ENCODE data around the gene CRHBP. TPM values are rescaled to one million over a fixed set of nuclear protein-coding genes. Genes with fewer than 3 reads are reported as not detected.
"Not testable (repeated sequence)": the region's sequence is repeated elsewhere in the genome, so short reads cannot be mapped to it uniquely, and the experiment has no call there.

CRHBP gene
- total and polyA plus RNA-seq, 4 experiments from 2014 or later = not detected

DNA sequence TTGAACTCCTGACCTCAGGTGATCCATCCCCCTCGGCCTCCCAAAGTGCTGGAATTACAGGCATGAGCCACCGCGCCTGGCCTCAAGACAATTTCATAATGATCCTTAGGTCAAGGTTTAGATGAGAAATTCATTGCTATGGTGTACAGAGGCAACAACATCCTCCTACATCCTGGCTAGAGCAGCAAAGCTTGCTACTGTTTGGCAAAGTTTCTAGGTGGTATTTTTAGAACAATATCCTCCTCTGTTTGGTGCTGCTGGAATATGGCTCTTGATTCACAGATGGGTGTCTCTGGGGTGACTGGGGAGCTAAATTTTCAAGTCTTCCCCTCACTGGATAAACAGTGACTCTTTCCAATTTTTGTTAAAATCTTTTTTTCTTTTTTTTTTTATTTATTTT, 30.6 kb downstream of the CRHBP start:
- Histone ChIP-seq H3K36me3 (ENCODE audit: insufficient read depth, low read length) (no peaks in the 10 kb centered on the region), H3K9me3 (ENCODE audit: control insufficient read depth in 1 of 2, low read length in 2 of 2) (no peaks in the 10 kb centered on the region), H3K4me3 (ENCODE audit: low read length in 2 of 2) (no peak overlapping the region), H3K27ac (ENCODE audit: low read depth, low read length) (no peak overlapping the region), H3K4me1 (ENCODE audit: insufficient read depth, low read length) (no peaks in the 10 kb centered on the region), H3K27me3 (ENCODE audit: insufficient read depth, low read length) (no peaks in the 10 kb centered on the region)
- no peak for DNase-seq
- no peaks in the 10 kb centered on the region for H3K9me3 Mint-ChIP-seq
- intact Hi-C loops (cut with micrococcal nuclease) = no loop called here
- POLR2A ChIA-PET (ENCODE audit: partially characterized antibody) = no interaction called here
- H3K36me3 Mint-ChIP-seq = no peaks in the 10 kb centered on the region
- H3K27ac Mint-ChIP-seq = no peak overlapping the region
- H3K4me1 Mint-ChIP-seq = no peaks in the 10 kb centered on the region
- CTCF ChIA-PET (ENCODE audit: partially characterized antibody) = no interaction called here
- no peak overlapping the region for H3K4me3 Mint-ChIP-seq
- H3K27me3 Mint-ChIP-seq = no peaks in the 10 kb centered on the region

DNA sequence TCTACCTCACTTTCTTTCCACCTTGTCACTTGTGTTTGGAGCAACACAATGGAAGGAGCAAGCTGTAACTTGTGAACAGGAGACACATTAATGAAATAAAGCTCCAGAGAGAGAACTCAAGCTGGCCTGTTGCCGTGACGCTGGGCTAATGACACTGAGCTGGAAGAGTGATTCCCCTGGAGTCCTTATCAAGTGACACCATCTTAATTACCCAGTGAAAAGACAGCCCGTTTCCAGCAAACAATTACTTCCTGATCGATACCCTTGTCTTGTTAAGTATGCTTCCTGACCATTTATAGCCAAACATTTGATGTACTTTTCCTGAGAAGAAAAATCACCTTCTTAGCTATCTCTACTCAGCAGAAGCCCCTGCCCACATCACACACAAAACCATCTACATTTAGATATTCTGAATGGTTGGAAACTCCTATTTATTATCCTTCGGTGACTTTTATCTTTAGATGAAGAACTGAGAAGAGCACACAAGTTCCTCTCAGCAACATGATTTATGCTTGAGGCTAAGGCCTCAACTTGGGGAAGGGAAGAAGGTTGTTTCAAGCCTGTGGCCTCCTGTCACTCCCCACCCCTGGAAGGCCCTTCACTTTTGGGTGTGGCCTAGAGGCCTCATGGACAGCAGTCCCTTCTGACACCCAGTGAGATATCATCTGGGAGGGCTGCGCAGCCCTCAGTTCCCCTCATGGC, 34.1 kb downstream of the CRHBP start:
- intact Hi-C loops (cut with micrococcal nuclease) = no loop called here
- H3K36me3 ChIP-seq (ENCODE audit: insufficient read depth, low read length) = no peaks in the 10 kb centered on the region
- H3K27me3 Mint-ChIP-seq = peaks cover 0 to 1% of the 10 kb centered on the region in 2 donors
- H3K9me3 Mint-ChIP-seq = no peaks in the 10 kb centered on the region
- ChIA-PET CTCF (ENCODE audit: partially characterized antibody) (no interaction called here), POLR2A (ENCODE audit: partially characterized antibody) (no interaction called here)
- no peaks in the 10 kb centered on the region for H3K27me3 ChIP-seq (ENCODE audit: insufficient read depth, low read length)
- no peak overlapping the region for H3K27ac ChIP-seq (ENCODE audit: low read depth, low read length)
- no peak overlapping the region for H3K27ac Mint-ChIP-seq
- no peak for DNase-seq
- H3K4me1 Mint-ChIP-seq = no peaks in the 10 kb centered on the region
- H3K4me1 ChIP-seq (ENCODE audit: insufficient read depth, low read length) = no peaks in the 10 kb centered on the region
- H3K9me3 ChIP-seq (ENCODE audit: control insufficient read depth in 1 of 2, low read length in 2 of 2) = no peaks in the 10 kb centered on the region
- no peaks in the 10 kb centered on the region for H3K36me3 Mint-ChIP-seq
- no peak overlapping the region for H3K4me3 ChIP-seq (ENCODE audit: low read length in 2 of 2)
- no peak overlapping the region for H3K4me3 Mint-ChIP-seq

GRCh38 chr5:76990899-76991459, 38.1 kb downstream of the CRHBP start:
- no peak for DNase-seq
- Mint-ChIP-seq H3K9me3 (no peaks in the 10 kb centered on the region), H3K27me3 (peaks cover 0 to 5% of the 10 kb centered on the region in 2 donors), H3K4me1 (no peaks in the 10 kb centered on the region), H3K27ac (no peak overlapping the region), H3K4me3 (no peak overlapping the region), H3K36me3 (no peaks in the 10 kb centered on the region)
- Histone ChIP-seq H3K4me3 (ENCODE audit: low read length in 2 of 2) (no peak overlapping the region), H3K36me3 (ENCODE audit: insufficient read depth, low read length) (no peaks in the 10 kb centered on the region), H3K27ac (ENCODE audit: low read depth, low read length) (no peak overlapping the region), H3K9me3 (ENCODE audit: control insufficient read depth in 1 of 2, low read length in 2 of 2) (no peaks in the 10 kb centered on the region), H3K27me3 (ENCODE audit: insufficient read depth, low read length) (no peaks in the 10 kb centered on the region), H3K4me1 (ENCODE audit: insufficient read depth, low read length) (no peaks in the 10 kb centered on the region)
- POLR2A ChIA-PET (ENCODE audit: partially characterized antibody) = no interaction called here
- intact Hi-C loops (cut with micrococcal nuclease) = no loop called here
- CTCF ChIA-PET (ENCODE audit: partially characterized antibody) = no interaction called here

DNA sequence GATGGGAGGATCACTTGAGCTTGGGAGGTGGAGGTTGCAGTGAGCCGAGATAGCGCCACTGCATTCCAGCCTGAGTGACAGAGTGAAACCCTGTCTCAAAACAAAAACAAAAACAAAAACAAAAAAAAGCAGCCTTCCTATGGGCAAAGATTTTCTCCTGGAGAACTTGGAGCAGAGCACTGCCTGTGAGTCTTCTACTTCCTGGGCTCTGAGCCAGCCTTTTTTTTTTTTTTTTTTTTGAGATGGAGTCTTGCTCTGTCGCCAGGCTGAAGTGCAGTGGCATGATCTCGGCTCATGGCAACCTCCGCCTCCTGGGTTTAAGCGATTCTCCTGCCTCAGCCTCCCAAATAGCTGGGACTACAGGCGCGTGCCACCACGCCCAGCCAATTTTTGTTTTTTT, 40.6 kb downstream of the CRHBP start:
- H3K27me3 ChIP-seq (ENCODE audit: insufficient read depth, low read length); POLR2A ChIA-PET (ENCODE audit: partially characterized antibody); H3K36me3 ChIP-seq (ENCODE audit: insufficient read depth, low read length); H3K4me1 Mint-ChIP-seq; H3K4me1 ChIP-seq (ENCODE audit: insufficient read depth, low read length); H3K27ac ChIP-seq (ENCODE audit: low read depth, low read length); intact Hi-C loops (cut with micrococcal nuclease); H3K9me3 Mint-ChIP-seq; H3K27ac Mint-ChIP-seq; H3K4me3 ChIP-seq (ENCODE audit: low read length in 2 of 2); H3K9me3 ChIP-seq (ENCODE audit: control insufficient read depth in 1 of 2, low read length in 2 of 2); DNase-seq; CTCF ChIA-PET (ENCODE audit: partially characterized antibody); H3K36me3 Mint-ChIP-seq; H3K4me3 Mint-ChIP-seq: not testable (repeated sequence)
- peaks cover 7 to 10% of the 10 kb centered on the region in 2 donors for H3K27me3 Mint-ChIP-seq

GRCh38 chr5:76994337-76994736, 41.5 kb downstream of the CRHBP start:
- Mint-ChIP-seq H3K36me3 (no peaks in the 10 kb centered on the region), H3K9me3 (peaks cover 0 to 4% (median 0%) of the 10 kb centered on the region in 8 donors), H3K27ac (no peak overlapping the region), H3K4me1 (no peaks in the 10 kb centered on the region), H3K4me3 (no peak overlapping the region), H3K27me3 (peaks cover 7 to 14% of the 10 kb centered on the region in 2 donors)
- Histone ChIP-seq H3K4me3 (ENCODE audit: low read length in 2 of 2) (no peak overlapping the region), H3K9me3 (ENCODE audit: control insufficient read depth in 1 of 2, low read length in 2 of 2) (no peaks in the 10 kb centered on the region), H3K36me3 (ENCODE audit: insufficient read depth, low read length) (no peaks in the 10 kb centered on the region), H3K27ac (ENCODE audit: low read depth, low read length) (no peak overlapping the region), H3K27me3 (ENCODE audit: insufficient read depth, low read length) (no peaks in the 10 kb centered on the region), H3K4me1 (ENCODE audit: insufficient read depth, low read length) (no peaks in the 10 kb centered on the region)
- no peak for DNase-seq
- POLR2A ChIA-PET (ENCODE audit: partially characterized antibody) = no interaction called here
- CTCF ChIA-PET (ENCODE audit: partially characterized antibody) = no interaction called here
- intact Hi-C loops (cut with micrococcal nuclease) = no loop called here

- H3K4me3 ChIP-seq (ENCODE audit: low read length in 2 of 2); DNase-seq; H3K36me3 Mint-ChIP-seq; H3K9me3 ChIP-seq (ENCODE audit: control insufficient read depth in 1 of 2, low read length in 2 of 2); H3K27ac ChIP-seq (ENCODE audit: low read depth, low read length); H3K4me1 Mint-ChIP-seq; H3K27ac Mint-ChIP-seq; H3K4me1 ChIP-seq (ENCODE audit: insufficient read depth, low read length); H3K9me3 Mint-ChIP-seq; POLR2A ChIA-PET (ENCODE audit: partially characterized antibody); intact Hi-C loops (cut with micrococcal nuclease); H3K36me3 ChIP-seq (ENCODE audit: insufficient read depth, low read length); CTCF ChIA-PET (ENCODE audit: partially characterized antibody); H3K4me3 Mint-ChIP-seq; H3K27me3 ChIP-seq (ENCODE audit: insufficient read depth, low read length): not testable (repeated sequence)
- H3K27me3 Mint-ChIP-seq = peaks cover 12 to 15% of the 10 kb centered on the region in 2 donors
These were observed 45.4 kb downstream of the CRHBP start for GRCh38 chr5:76998251-76998650.

- POLR2A ChIA-PET (ENCODE audit: partially characterized antibody) = no interaction called here
- Mint-ChIP-seq H3K4me3 (no peak overlapping the region), H3K27ac (no peak overlapping the region), H3K4me1 (no peaks in the 10 kb centered on the region), H3K36me3 (no peaks in the 10 kb centered on the region), H3K27me3 (peaks cover 15 to 16% of the 10 kb centered on the region in 2 donors), H3K9me3 (peaks cover 0 to 4% (median 0%) of the 10 kb centered on the region in 8 donors)
- CTCF ChIA-PET (ENCODE audit: partially characterized antibody) = no interaction called here
- Histone ChIP-seq H3K27me3 (ENCODE audit: insufficient read depth, low read length) (no peaks in the 10 kb centered on the region), H3K9me3 (ENCODE audit: control insufficient read depth in 1 of 2, low read length in 2 of 2) (no peaks in the 10 kb centered on the region), H3K36me3 (ENCODE audit: insufficient read depth, low read length) (no peaks in the 10 kb centered on the region), H3K27ac (ENCODE audit: low read depth, low read length) (no peak overlapping the region), H3K4me1 (ENCODE audit: insufficient read depth, low read length) (no peaks in the 10 kb centered on the region), H3K4me3 (ENCODE audit: low read length in 2 of 2) (no peak overlapping the region)
- DNase-seq = no peak
- intact Hi-C loops (cut with micrococcal nuclease) = no loop called here
These were observed 46.6 kb downstream of the CRHBP start for GRCh38 chr5:76999451-76999850.

All from CD4-positive, alpha-beta memory T cell (primary cell).